Measurements from ENCODE around the gene ZNF606. TPM values are rescaled to one million over a fixed set of nuclear protein-coding genes. Genes with fewer than 3 reads are reported as not detected.

Gene ZNF606
- total and polyA plus RNA-seq, 2 experiments from 2014 or later, result 13.6 to 55.6 TPM

GRCh38 chr19:57978586-57979289 lies 23.9 kb downstream of the ZNF606 start:
- Mint-ChIP-seq H3K27me3 (ENCODE audit: insufficient read depth, low read depth, poor library complexity) (no peaks in the 10 kb centered on the region), H3K9me3 (peaks cover 100% of the 10 kb centered on the region), H3K4me3 (no peak overlapping the region), H3K4me1 (no peaks in the 10 kb centered on the region), H3K36me3 (ENCODE audit: low read depth) (peaks cover 99% of the 10 kb centered on the region), H3K27ac (no peak overlapping the region)
- H3K27ac ChIP-seq (ENCODE audit: low read depth), result no peak overlapping the region
- TF ChIP-seq REST (IDR thresholded peaks at IDR 0.05; ENCODE audit: unreplicated experiment) (no peak), EZH2phosphoT487 (IDR thresholded peaks at IDR 0.05; ENCODE audit: unreplicated experiment) (no peak), NANOG (IDR thresholded peaks at IDR 0.05; ENCODE audit: borderline replicate concordance) (no peak), EZH2 (IDR thresholded peaks at IDR 0.05; ENCODE audit: low read depth, unreplicated experiment) (no peak), ZNF114 (CRISPR knock-in tag; IDR thresholded peaks at IDR 0.05) (no peak), ZNF331 (CRISPR knock-in tag; IDR thresholded peaks at IDR 0.05; ENCODE audit: low read depth) (no peak), JUNB (IDR thresholded peaks at IDR 0.05; ENCODE audit: unreplicated experiment) (no peak), CTCF (conservative IDR thresholded peaks at IDR 0.05; ENCODE audit: low read depth in 2 of 2) (no peak), POLR2AphosphoS5 (IDR thresholded peaks at IDR 0.05; ENCODE audit: low read depth) (no peak)
- no peaks in the 10 kb centered on the region for H4K20me1 ChIP-seq (replicated peaks; ENCODE audit: insufficient read depth)
- 0 out of 2 replicates have a peak, but pooled peaks cover 6% of the 10 kb centered on the region for H3K9me2 ChIP-seq (ENCODE audit: insufficient read depth)
- peaks cover 75% of the 10 kb centered on the region for H3K36me3 ChIP-seq (ENCODE audit: insufficient read depth)
- no peaks in the 10 kb centered on the region for H3K4me1 ChIP-seq (ENCODE audit: insufficient read depth)
- no peaks in the 10 kb centered on the region; the same call in 1 of the 2 replicates for H3F3A ChIP-seq (replicated peaks; ENCODE audit: low read depth)
- no peaks in the 10 kb centered on the region for H3K27me3 ChIP-seq (ENCODE audit: insufficient read depth)
- H3K79me2 ChIP-seq (replicated peaks; ENCODE audit: insufficient read depth), result no peaks in the 10 kb centered on the region
- H3K4me2 ChIP-seq, result no peak overlapping the region
- no peak for ATAC-seq
- peak overlapping the region; percentile 3; the same call in 1 of the 2 replicates for H3K4me3 ChIP-seq
- H2AFZ ChIP-seq, result no peak overlapping the region
- peak; percentile 16 for DNase-seq (ENCODE audit: low spot score)

GRCh38 chr19:57974434-57974833 lies 28.2 kb downstream of the ZNF606 start, which contains the start of gene C19orf18:
C19orf18 (minus strand) TSS chr19:57974534; CDS start chr19:57974432, 102 bp downstream.
- ATAC-seq (no peak), DNase-seq (ENCODE audit: low spot score) (no peak)
- Histone ChIP-seq H3K79me2 (replicated peaks; ENCODE audit: insufficient read depth) (no peaks in the 10 kb centered on the region), H3K36me3 (ENCODE audit: insufficient read depth) (peaks cover 32% of the 10 kb centered on the region), H3K27ac (ENCODE audit: low read depth) (no peak within 1 kb of the TSS), H3K4me1 (ENCODE audit: insufficient read depth) (no peaks in the 10 kb centered on the region), H3K4me2 (no peak within 1 kb of the TSS), H3K4me3 (no peak within 1 kb of the TSS), H3F3A (replicated peaks; ENCODE audit: low read depth) (no peaks in the 10 kb centered on the region), H4K20me1 (replicated peaks; ENCODE audit: insufficient read depth) (no peaks in the 10 kb centered on the region), H3K27me3 (ENCODE audit: insufficient read depth) (no peaks in the 10 kb centered on the region), H3K9me2 (ENCODE audit: insufficient read depth) (no peaks in the 10 kb centered on the region), H2AFZ (no peak within 1 kb of the TSS)
- Mint-ChIP-seq H3K4me3 (no peak within 1 kb of the TSS), H3K27me3 (ENCODE audit: insufficient read depth, low read depth, poor library complexity) (peaks cover 5% of the 10 kb centered on the region), H3K27ac (no peak within 1 kb of the TSS), H3K9me3 (peaks cover 97% of the 10 kb centered on the region), H3K36me3 (ENCODE audit: low read depth) (peaks cover 84% of the 10 kb centered on the region), H3K4me1 (no peaks in the 10 kb centered on the region)
- TF ChIP-seq ZNF462 (CRISPR knock-in tag; IDR thresholded peaks at IDR 0.05) (no peak), CREB1 (CRISPR knock-in tag; IDR thresholded peaks at IDR 0.05; ENCODE audit: low read depth) (no peak)

All from GM23338 (cell line).